Uterus (tissue), 4 donors: ENCODE results near the gene CHD5. TPM values are rescaled to one million over a fixed set of nuclear protein-coding genes. Genes with fewer than 3 reads are reported as not detected.

Experiments
- DNase-seq, 2 donors: peaks; one replicate each; pipeline ENCODE4 v3.0.0-alpha.2; 2019 to 2020
- H3K27ac ChIP-seq, 2 donors: fragments of 200-600 bp; sonication (generic); 1 replicate in 1 of 2; 2 replicates in 1 of 2; pipeline ENCODE4 v1.5.1; 2016 to 2018
- H3K27me3 ChIP-seq, 2 donors: fragments of 200-600 bp; sonication (generic); one replicate each; pipeline ENCODE4 v1.5.1; 2018 to 2019; ENCODE audit warnings: control low read depth in 1 of 2
- H3K36me3 ChIP-seq, 2 donors: fragments of 200-600 bp; sonication (generic); one replicate each; pipeline ENCODE4 v1.5.1; 2019; ENCODE audit warnings: control low read depth in 1 of 2
- H3K4me1 ChIP-seq, 2 donors: fragments of 200-600 bp; sonication (generic); one replicate each; pipeline ENCODE4 v1.5.1; 2018 to 2019; ENCODE audit warnings: control low read depth in 1 of 2
- H3K4me3 ChIP-seq, 2 donors: fragments of 200-600 bp; sonication (generic); 1 replicate in 1 of 2; 2 replicates in 1 of 2; pipeline ENCODE4 v1.5.1; 2018 to 2019; ENCODE audit warnings: mild to moderate bottlenecking in 1 of 2
- H3K9me3 ChIP-seq, 2 donors: fragments of 200-600 bp; sonication (generic); one replicate each; pipeline ENCODE4 v1.5.1; 2019; ENCODE audit warnings: control low read depth in 1 of 2
- POLR2A ChIP-seq, 2 donors: fragments of 450-650 bp; IDR thresholded peaks; one replicate each; pipeline ENCODE4 v1.6.1; 2016; ENCODE audit warnings: antibody characterized with exemption in 2 of 2, mild to moderate bottlenecking in 1 of 2, moderate library complexity in 1 of 2
- intact Hi-C: fragments of 100-400 bp; cut with DNase I; formaldehyde crosslinking; loops from one replicate; pipeline ENCODE4 v1.15.1; 2023; ENCODE audit warnings: low total_unique reads
- total RNA-seq, 4 donors: library from RNA; depleted of rRNA in 3 of 4; stranded (reverse); fragments of >200 nt in 3 of 4; gene quantifications; one replicate each; pipeline versions ENCODE4 v1.1.0 to v1.2.4, GENCODE V29; 2014 to 2023
- TF ChIP-seq, protein P1 (sequence below), 4 experiments: fragments of 200-600 bp in 2 of 4; fragments of 450-650 bp in 2 of 4; sonication (generic) in 2 of 4; IDR thresholded peaks; one replicate each; pipeline ENCODE4 v1.5.1; 2016 to 2019; ENCODE audit warnings: antibody characterized with exemption in 4 of 4, mild to moderate bottlenecking in 2 of 4, moderate library complexity in 1 of 4
- donor health status: DM: yes; HTN: yes; CAD: no.

The CHD5 gene
- total RNA-seq, 4 donors from 2014 or later = 0.69 to 1.3 TPM; not detected in 2

DNA sequence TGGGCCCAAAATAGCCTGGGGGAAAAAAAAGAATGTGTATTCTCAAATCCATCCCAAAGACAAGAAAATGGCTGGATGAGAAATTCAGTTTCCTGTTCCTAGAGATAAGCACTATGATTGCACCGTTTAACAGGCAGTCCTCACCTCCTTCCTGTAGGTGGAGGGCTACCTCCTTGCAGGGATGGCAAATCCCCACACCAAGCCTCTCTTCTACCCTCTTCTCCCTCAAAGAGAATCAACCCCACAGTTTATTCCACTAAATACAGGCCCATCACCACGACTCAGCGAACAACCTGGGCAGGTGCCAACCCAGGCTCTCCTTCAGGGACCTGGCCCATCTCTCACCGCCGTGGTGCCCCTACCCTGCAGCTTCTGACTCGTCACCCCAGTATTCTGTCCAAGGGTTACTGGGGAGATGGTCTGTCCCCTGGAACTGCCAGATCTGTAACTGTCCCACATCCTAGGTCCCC is 3.4 kb upstream of the CHD5 start:
- Histone ChIP-seq H3K27ac (no peak overlapping the region), H3K9me3 (no peaks in the 10 kb centered on the region), H3K36me3 (no peaks in the 10 kb centered on the region), H3K4me3 (no peak overlapping the region), H3K27me3 (peaks cover 4 to 5% of the 10 kb centered on the region in 2 donors), H3K4me1 (peaks cover 0 to 22% of the 10 kb centered on the region in 2 donors)
- no peak for DNase-seq
- intact Hi-C loops = no loop called here
- TF ChIP-seq, protein P1, sequence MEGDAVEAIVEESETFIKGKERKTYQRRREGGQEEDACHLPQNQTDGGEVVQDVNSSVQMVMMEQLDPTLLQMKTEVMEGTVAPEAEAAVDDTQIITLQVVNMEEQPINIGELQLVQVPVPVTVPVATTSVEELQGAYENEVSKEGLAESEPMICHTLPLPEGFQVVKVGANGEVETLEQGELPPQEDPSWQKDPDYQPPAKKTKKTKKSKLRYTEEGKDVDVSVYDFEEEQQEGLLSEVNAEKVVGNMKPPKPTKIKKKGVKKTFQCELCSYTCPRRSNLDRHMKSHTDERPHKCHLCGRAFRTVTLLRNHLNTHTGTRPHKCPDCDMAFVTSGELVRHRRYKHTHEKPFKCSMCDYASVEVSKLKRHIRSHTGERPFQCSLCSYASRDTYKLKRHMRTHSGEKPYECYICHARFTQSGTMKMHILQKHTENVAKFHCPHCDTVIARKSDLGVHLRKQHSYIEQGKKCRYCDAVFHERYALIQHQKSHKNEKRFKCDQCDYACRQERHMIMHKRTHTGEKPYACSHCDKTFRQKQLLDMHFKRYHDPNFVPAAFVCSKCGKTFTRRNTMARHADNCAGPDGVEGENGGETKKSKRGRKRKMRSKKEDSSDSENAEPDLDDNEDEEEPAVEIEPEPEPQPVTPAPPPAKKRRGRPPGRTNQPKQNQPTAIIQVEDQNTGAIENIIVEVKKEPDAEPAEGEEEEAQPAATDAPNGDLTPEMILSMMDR (IDR thresholded peaks at IDR 0.05) = no peak
- no peak for TF ChIP-seq POLR2A (IDR thresholded peaks at IDR 0.05)

DNA sequence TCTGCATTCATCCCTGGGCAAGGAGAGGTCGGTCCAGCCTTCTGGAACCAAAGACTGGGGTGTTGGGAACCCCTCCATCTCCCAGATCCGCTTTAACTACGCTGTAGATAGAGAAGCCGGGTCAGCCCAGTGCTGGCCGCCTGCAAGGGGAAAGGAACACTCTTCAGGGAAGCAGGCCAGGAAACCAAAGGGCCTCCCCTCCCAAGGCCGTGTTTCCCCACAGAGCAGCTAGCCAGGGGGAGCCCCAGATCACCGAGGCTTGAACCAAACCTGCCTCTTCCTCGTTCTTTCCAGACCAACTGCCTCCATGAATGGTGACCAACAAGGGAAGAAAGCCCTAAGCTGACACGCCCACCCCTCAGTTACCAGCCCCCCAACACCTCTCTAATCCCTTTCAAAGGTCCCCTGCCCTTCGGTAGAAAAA is 1.2 kb upstream of the CHD5 start:
- no peaks in the 10 kb centered on the region for H3K36me3 ChIP-seq
- no peak overlapping the region for H3K27ac ChIP-seq

DNA sequence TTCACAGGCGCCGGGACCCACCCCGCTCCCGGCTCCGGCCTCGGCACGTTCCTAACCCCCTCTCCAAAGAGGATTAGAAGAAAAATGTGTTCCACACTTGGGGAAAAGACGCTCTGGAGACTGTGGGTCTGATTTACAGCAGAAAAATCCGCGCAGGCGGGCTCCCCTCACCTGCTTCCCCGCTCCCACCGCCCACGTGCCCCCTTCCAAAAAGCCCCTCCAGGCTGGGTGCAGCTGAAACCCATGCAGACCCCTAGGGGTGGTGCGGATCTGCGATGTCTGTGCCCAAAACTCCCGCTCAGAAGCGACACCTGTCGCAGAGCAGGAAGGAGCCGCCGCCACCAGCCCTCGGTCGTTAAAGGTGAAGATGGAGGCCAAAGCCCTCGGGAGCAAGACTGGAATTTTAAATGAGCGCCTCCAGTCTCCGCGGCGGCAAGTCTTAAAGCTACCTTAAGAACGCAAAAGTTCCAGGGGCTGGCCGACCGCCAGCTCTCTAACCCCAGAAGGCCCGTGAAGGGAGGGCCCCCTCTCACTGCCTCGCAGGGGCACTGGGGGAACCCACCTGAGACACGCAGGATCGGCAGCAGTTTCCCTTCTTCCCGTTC is 688 bp upstream of the CHD5 start:
- H3K9me3 ChIP-seq = no peaks in the 10 kb centered on the region
- intact Hi-C loops = no loop called here
- no peak for TF ChIP-seq POLR2A (IDR thresholded peaks at IDR 0.05)
- TF ChIP-seq, protein P1 (IDR thresholded peaks at IDR 0.05) = no peak
- no peak overlapping the region for H3K4me3 ChIP-seq
- no peak overlapping the region for H3K27ac ChIP-seq
- peaks cover 7 to 25% of the 10 kb centered on the region in 2 donors for H3K27me3 ChIP-seq
- peaks cover 0 to 24% of the 10 kb centered on the region in 2 donors for H3K4me1 ChIP-seq
- no peaks in the 10 kb centered on the region for H3K36me3 ChIP-seq
- no peak for DNase-seq

More for the DNA sequence above, 1.2 kb upstream of the CHD5 start:
- Histone ChIP-seq H3K27me3 (peaks cover 7 to 23% of the 10 kb centered on the region in 2 donors), H3K9me3 (no peaks in the 10 kb centered on the region), H3K4me1 (peaks cover 0 to 24% of the 10 kb centered on the region in 2 donors), H3K4me3 (no peak overlapping the region)
- intact Hi-C loops = no loop called here
- TF ChIP-seq, protein P1 (IDR thresholded peaks at IDR 0.05) = no peak
- TF ChIP-seq POLR2A (IDR thresholded peaks at IDR 0.05) = no peak
- DNase-seq = no peak

DNA sequence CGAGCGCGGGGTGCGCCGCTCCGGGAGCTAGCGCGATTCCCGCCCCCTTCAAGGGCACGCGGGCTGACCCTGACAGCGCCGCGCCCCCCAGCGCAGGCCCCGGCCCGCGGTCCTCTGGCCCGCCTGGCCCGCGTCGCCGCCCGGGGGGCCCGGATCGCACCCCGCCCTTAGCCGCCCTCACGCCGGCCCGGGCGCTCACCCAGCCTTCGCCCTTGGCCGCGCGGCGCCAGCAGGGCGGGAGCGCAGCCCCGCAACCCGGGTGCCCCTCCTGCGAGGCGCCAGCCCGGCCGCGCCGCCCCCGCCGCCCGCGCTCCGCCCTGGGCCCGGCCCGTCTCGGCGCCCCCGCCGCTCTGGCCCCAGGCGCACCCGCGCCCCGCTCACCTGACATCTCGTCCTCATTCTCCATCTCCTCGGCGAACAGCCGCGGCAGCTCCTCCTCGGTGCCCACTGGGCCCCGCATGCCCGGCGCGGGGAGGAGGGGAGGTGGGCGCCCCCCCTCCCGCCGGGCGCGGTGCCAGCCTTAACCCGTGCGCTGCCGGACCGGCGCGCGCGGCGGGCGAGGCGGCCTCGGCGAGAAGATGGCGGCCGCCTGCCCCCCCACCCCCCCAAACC is 451 bp downstream of the CHD5 start:
- Histone ChIP-seq H3K4me1 (peaks cover 0 to 24% of the 10 kb centered on the region in 2 donors), H3K9me3 (no peaks in the 10 kb centered on the region), H3K27ac (no peak overlapping the region), H3K4me3 (peak overlapping the region in 1 of 2 donors; percentile 36), H3K36me3 (no peaks in the 10 kb centered on the region), H3K27me3 (peaks cover 7 to 25% of the 10 kb centered on the region in 2 donors)
- no peak for TF ChIP-seq POLR2A (IDR thresholded peaks at IDR 0.05)
- TF ChIP-seq, protein P1 (IDR thresholded peaks at IDR 0.05) = no peak
- intact Hi-C loops = no loop called here
- DNase-seq = no peak
